ENCODE measurements around the gene CCDC85B.

CCDC85B gene

DNA sequence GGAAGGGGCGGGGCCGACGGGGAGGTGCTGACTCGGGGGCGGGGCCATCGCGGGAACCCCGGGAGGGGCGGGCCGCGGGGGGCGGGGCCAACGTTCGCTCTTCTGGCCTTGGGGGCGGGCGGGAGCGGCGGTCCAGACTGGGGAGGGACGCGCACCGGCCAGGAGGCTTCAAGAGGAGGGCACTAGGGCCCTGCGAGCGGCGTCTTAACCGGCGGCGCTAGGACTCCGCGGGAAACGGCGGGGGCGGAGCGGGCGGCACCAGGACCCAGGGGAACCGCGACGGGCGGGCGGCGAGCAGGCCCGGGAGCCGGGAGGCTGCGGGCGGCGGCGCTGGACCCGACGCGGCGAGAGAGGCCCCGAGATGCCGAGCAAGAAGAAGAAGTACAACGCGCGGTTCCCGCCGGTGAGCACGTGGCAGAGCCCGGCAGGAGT lies 28.7 kb downstream of the CCDC85B start, which contains the start of gene DRAP1:
DRAP1 (plus strand) TSS at position 286 of the 432 bp plus-strand sequence; CDS start at position 362, 76 bp downstream.
- Mint-ChIP-seq H3K4me3 (peak within 1 kb of the TSS; percentile 97), H3K36me3 (peaks cover 26% of the 10 kb centered on the region), H3K4me1 (peaks cover 51% of the 10 kb centered on the region), H3K27ac (peak within 1 kb of the TSS; percentile 88), H3K9me3 (no peaks in the 10 kb centered on the region), H3K27me3 (no peaks in the 10 kb centered on the region)
- peak; percentile 96 for ATAC-seq

DNA sequence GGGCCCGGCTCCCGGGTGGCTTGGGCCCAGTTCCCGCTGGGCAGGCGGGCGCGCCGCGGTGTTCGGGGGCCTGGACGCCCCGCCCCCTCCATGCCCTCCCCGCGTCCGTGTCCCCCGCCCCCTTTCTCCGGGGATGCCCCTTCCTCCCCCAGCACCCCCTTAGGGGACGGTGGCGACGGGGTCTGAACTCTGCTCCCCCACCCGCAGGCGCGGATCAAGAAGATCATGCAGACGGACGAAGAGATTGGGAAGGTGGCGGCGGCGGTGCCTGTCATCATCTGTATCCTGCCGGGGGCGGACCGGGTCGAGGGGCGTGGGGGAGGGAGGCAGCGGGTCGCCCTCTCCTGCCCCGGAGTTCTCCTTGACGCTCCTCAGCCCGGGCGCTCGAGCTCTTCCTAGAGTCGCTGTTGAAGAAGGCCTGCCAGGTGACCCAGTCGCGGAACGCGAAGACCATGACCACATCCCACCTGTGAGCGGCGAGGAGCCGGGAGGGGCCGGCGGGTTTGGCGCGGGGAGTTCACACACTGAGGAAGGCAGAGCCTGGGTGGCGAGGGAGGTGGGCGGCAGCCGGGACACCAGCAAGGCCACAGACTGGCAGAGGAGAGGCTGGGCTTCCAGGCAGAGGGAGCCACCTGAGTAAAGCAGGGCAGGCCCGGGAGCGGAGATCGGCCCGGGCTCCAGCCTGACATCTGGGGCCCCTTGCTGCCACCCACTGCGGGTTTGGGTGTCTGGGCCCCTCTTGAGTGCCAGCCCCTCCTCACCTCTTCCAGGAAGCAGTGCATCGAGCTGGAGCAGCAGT lies 29.3 kb downstream of the CCDC85B start:
- Mint-ChIP-seq H3K4me1 (peaks cover 45% of the 10 kb centered on the region), H3K27me3 (no peaks in the 10 kb centered on the region), H3K27ac (peak overlapping the region; percentile 88), H3K4me3 (peak overlapping the region; percentile 97), H3K9me3 (no peaks in the 10 kb centered on the region), H3K36me3 (peaks cover 29% of the 10 kb centered on the region)
- peak; percentile 73 for ATAC-seq

DNA sequence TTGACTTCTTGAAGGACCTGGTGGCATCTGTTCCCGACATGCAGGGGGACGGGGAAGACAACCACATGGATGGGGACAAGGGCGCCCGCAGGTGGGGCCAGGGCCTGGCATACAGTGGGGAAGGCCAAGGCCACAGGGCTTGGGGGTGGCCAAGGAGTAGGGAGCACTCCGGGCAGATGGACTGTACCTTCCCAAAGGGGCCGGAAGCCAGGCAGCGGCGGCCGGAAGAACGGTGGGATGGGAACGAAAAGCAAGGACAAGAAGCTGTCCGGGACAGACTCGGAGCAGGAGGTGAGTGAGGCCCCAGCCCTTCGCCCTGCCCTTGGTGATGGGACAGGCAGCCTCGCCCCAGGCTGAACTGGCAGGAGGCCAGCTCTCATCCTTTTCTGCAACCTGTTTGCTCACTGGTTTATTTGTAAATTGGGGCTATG lies 29.9 kb downstream of the CCDC85B start:
- Mint-ChIP-seq H3K4me1 (peaks cover 39% of the 10 kb centered on the region), H3K4me3 (peak overlapping the region; percentile 97), H3K36me3 (peaks cover 29% of the 10 kb centered on the region), H3K27me3 (no peaks in the 10 kb centered on the region), H3K27ac (peak overlapping the region; percentile 88), H3K9me3 (no peaks in the 10 kb centered on the region)
- ATAC-seq: no peak

DNA sequence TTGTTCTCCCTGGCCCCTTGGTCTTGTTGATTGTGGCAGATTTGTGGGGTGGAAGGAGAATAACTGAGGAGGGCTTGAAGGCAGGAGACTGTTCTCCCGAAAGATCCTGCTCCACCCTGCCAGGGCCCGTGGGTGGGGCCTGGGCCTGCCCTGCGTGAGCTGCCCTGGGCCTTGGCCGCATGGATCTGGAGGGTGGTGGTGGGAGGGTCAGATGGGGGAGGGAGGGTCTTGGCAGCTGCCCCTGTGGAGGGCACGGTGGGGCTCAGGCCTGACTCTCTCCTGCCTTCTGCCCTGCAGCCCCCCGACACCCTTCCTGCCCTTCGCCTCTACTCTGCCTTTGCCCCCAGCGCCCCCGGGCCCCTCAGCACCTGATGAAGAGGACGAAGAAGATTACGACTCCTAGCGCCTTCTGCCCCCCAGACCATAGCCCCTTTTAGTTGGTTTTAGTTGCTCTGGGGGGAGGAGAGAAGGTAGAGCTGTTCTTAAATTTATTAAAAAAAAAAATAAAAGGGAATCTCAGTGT lies 30.6 kb downstream of the CCDC85B start:
- H3K9me3 Mint-ChIP-seq: no peaks in the 10 kb centered on the region
- H3K36me3 Mint-ChIP-seq: peaks cover 29% of the 10 kb centered on the region
- H3K27me3 Mint-ChIP-seq: no peaks in the 10 kb centered on the region
- peak overlapping the region; percentile 97 for H3K4me3 Mint-ChIP-seq
- H3K4me1 Mint-ChIP-seq: peaks cover 32% of the 10 kb centered on the region
- no peak for ATAC-seq
- H3K27ac Mint-ChIP-seq: no peak overlapping the region

DNA sequence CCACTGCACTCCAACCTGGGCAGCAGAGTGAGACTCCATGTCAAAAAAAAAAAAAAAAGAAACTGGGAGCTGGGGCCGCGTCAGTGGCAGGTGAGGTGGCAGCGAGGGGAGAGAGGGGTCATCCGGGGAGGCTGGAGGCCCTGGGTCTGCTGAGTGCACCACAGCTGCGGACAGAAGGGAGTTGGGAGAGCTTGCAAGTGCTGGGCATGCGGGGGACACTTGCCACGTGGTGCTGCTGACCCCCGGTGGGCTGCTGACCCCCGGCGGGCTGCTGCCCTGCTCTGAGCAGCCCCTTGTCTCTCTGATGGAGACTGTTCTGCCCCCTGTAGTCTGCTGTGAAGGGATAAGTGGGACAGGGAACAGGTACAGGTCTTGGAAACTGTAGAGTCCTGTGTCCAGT lies 31.4 kb downstream of the CCDC85B start:
- no peaks in the 10 kb centered on the region for H3K9me3 Mint-ChIP-seq
- H3K36me3 Mint-ChIP-seq: peaks cover 29% of the 10 kb centered on the region
- peaks cover 25% of the 10 kb centered on the region for H3K4me1 Mint-ChIP-seq
- H3K27me3 Mint-ChIP-seq: no peaks in the 10 kb centered on the region
- ATAC-seq: no peak
- no peak overlapping the region for H3K4me3 Mint-ChIP-seq
- H3K27ac Mint-ChIP-seq: no peak overlapping the region

DNA sequence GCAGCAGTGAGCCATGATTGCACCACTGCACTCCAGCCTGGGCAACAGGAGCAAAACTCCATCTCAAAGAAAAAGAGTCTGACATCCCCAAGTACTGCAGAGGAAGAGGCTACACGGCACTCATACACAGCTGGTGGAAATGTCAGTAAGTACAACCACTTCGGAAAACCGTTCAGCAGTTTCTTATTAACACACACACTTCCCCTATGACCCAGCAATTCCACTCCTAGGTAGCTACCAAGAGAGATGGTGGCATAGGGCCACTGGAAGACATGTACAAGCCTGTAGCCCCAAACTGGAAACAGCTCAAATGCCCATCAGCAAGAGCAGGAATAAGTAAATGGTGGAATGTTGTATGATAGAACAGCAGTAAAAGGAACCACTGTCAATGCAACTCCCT lies 32.1 kb downstream of the CCDC85B start:
- H3K4me3 Mint-ChIP-seq: no peak overlapping the region
- no peaks in the 10 kb centered on the region for H3K27me3 Mint-ChIP-seq
- H3K9me3 Mint-ChIP-seq: no peaks in the 10 kb centered on the region
- peaks cover 26% of the 10 kb centered on the region for H3K4me1 Mint-ChIP-seq
- no peak for ATAC-seq
- H3K27ac Mint-ChIP-seq: no peak overlapping the region
- H3K36me3 Mint-ChIP-seq: peaks cover 29% of the 10 kb centered on the region

DNA sequence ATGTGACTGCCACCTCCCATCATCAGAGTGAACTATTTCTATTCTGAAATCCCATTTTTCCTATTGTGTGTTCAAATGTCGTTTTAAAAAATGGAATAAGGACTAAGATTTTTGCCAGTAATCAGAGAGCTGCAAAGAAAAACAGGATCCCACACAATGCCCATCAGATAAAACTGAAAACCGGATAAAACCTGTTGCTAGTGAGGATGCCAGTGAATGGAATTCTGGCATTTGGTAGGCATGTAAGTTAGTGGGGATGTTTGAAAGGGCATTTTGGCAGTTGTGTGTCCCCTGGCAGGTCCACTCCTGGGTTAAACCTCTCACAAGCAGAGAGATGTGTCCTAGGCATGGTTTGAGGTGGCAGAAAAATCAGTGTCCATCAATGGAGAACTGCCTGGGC lies 34.9 kb downstream of the CCDC85B start:
- H3K4me3 Mint-ChIP-seq: no peak overlapping the region
- H3K4me1 Mint-ChIP-seq: peaks cover 34% of the 10 kb centered on the region
- no peak for ATAC-seq
- no peak overlapping the region for H3K27ac Mint-ChIP-seq
- peaks cover 29% of the 10 kb centered on the region for H3K36me3 Mint-ChIP-seq
- no peaks in the 10 kb centered on the region for H3K27me3 Mint-ChIP-seq
- no peaks in the 10 kb centered on the region for H3K9me3 Mint-ChIP-seq

DNA sequence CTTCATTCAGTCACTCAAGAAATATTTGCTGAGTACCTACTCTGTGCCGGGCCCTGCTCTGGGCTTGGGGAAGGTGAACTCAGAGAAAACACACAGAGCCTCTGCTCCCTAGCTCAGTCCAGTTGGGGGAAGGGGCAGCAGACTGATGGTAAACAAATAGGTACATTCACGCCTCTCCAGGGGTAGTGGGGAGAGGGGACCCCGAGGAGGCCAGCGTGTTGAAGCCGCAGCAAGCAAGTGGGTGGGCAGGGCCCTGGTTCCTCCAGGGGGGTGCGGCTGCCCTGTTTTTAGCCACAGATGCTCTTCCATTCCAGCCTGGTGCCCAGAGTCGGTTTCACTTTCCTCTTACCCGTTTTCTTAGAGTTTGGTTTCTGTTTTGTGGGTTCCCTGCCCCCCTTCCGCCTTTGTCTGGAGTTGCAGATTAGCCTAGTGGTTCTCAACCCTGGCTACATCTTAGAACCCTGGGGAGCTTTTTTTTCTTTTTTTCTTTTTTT lies 37.5 kb downstream of the CCDC85B start:
- Mint-ChIP-seq H3K4me3 (peak overlapping the region; percentile 76), H3K9me3 (no peaks in the 10 kb centered on the region), H3K27me3 (no peaks in the 10 kb centered on the region), H3K4me1 (peaks cover 25% of the 10 kb centered on the region), H3K27ac (peak overlapping the region; percentile 96), H3K36me3 (peaks cover 13% of the 10 kb centered on the region)
- peak; percentile 92 for ATAC-seq

DNA sequence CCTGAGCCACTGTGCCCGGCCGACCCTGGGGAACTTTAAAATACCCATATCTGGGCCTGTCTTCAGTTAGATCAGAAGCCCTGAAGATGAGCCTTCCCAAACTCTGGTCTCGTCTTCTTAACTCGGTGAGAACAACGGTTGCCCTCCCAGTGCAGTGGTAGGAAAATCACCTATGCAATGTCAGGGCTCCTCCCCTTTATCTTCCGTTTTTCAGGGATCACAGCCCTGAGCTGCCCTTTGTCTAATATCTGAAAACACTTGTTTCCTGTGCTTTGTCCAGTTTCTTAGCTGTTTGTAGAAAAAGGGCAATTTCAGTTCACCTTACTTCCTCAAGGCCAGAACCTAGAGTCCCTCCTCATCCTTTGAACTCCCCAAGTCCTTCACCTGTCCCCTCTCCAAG lies 38.2 kb downstream of the CCDC85B start:
- ATAC-seq: no peak
- H3K4me1 Mint-ChIP-seq: peaks cover 25% of the 10 kb centered on the region

DNA sequence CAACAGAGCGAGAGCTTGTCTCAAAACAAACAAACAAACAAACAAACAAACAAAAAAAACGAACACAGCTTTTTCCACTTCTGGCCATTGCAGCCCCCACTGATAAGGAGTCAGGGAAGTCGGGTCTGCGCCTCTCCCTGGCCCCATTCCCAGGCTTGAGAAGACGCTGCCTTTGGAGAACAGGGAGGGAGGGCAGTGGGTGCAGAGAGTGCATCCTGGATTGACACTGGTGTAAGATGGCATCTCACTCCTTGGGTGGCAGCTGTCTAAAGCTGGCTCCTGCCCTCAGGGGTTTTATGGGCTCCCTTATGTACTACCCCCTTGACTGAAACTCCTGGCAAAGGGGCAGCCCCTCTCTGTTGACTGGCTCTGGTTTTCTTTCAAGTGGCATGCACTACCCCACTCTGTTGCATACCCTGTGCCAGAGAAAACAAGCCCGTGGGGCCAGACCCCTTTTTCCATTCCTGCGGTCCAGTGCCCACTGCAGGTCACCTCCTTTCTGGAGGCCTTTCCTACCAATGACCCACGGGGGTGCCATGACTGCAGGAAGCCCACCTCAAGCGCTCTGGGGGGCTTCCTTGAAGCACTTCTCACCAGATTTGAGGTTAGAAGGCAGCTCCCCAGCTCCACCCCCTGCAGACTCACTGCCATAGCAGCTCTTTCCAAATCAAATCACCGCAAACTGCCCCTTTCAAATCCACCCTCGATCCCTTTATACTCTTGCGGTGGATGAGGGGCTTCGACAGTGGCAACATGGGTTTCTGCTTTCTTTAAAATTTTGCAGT lies 41.5 kb downstream of the CCDC85B start:
- Mint-ChIP-seq H3K4me1 (peaks cover 23% of the 10 kb centered on the region), H3K36me3 (no peaks in the 10 kb centered on the region), H3K27ac (no peak overlapping the region), H3K9me3 (no peaks in the 10 kb centered on the region), H3K4me3 (no peak overlapping the region), H3K27me3 (peaks cover 3% of the 10 kb centered on the region)
- ATAC-seq: no peak

More for the DNA sequence above, 38.2 kb downstream of the CCDC85B start:
- Mint-ChIP-seq H3K4me3 (peak overlapping the region; percentile 76), H3K27ac (peak overlapping the region; percentile 96), H3K36me3 (peaks cover 6% of the 10 kb centered on the region), H3K27me3 (no peaks in the 10 kb centered on the region), H3K9me3 (no peaks in the 10 kb centered on the region)

DNA sequence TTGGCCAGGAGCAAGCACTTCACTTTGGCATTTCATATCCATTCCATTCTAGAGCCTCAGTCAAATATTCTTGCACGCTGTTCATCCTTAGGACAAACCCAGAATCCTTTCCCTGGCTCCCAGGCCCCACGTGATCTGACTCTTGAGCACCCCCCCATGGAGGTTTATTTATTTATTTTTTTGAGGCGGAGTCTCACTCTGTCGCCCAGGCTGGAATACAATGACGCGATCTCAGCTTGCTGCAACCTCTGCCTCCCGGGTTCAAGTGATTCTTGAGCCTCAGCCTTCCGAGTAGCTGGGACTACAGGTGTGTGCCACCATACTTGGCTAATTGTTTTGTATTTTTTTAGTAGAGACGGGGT lies 42.1 kb downstream of the CCDC85B start:
- H3K27me3 Mint-ChIP-seq: peaks cover 9% of the 10 kb centered on the region
- peaks cover 22% of the 10 kb centered on the region for H3K4me1 Mint-ChIP-seq
- no peak for ATAC-seq
- H3K4me3 Mint-ChIP-seq: no peak overlapping the region
- no peaks in the 10 kb centered on the region for H3K9me3 Mint-ChIP-seq
- no peaks in the 10 kb centered on the region for H3K36me3 Mint-ChIP-seq
- H3K27ac Mint-ChIP-seq: no peak overlapping the region

DNA sequence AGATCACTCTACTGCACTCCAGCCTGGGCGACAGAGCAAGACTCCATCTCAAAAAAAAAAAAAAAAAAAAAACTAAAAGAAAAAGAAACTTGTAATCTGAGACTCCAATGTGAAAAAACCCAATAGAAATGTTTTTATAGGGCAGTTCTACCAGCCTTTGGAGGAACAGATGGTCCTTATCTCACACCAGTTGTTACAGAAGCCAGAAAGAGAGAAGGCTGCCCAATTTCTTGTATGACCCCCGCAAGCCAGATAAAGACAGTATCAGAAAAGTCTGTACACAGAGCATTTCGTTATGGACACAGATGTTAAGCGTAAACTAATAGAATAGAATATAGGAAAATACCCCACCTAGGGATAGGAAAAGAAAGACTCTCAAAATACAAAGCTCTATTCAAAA lies 43.5 kb downstream of the CCDC85B start:
- Mint-ChIP-seq H3K4me1 (peaks cover 7% of the 10 kb centered on the region), H3K27ac (no peak overlapping the region), H3K36me3 (no peaks in the 10 kb centered on the region), H3K9me3 (no peaks in the 10 kb centered on the region), H3K4me3 (no peak overlapping the region), H3K27me3 (peaks cover 12% of the 10 kb centered on the region)
- ATAC-seq: no peak

DNA sequence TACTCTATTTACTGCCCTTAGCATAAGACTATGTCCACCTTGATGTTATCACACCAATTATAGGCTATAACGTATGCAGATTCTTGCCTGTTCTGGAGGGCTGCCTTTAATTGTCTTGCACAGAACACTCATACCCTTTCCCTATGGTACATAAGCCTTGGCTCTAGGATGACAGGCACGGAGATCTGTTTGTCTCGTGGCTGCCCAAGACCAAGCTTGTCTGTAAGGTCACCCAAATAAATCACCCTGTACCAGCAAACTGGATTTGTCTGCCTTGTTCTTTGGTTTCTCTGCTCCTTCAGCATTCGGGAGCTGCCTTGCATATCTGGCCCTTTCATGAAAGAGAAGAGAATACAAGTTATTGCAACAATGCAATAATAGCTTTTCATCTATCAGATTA lies 47.3 kb downstream of the CCDC85B start:
- ATAC-seq: no peak
- Mint-ChIP-seq H3K27ac (no peak overlapping the region), H3K4me1 (peaks cover 16% of the 10 kb centered on the region), H3K9me3 (no peaks in the 10 kb centered on the region), H3K36me3 (no peaks in the 10 kb centered on the region), H3K4me3 (no peak overlapping the region), H3K27me3 (peaks cover 12% of the 10 kb centered on the region)
